Measurements from ENCODE around the gene CCDC70. TPM values are rescaled to one million over a fixed set of nuclear protein-coding genes. Genes with fewer than 3 reads are reported as not detected.

The CCDC70 gene
- total RNA-seq, 2 donors from 2014 or later: not detected

DNA sequence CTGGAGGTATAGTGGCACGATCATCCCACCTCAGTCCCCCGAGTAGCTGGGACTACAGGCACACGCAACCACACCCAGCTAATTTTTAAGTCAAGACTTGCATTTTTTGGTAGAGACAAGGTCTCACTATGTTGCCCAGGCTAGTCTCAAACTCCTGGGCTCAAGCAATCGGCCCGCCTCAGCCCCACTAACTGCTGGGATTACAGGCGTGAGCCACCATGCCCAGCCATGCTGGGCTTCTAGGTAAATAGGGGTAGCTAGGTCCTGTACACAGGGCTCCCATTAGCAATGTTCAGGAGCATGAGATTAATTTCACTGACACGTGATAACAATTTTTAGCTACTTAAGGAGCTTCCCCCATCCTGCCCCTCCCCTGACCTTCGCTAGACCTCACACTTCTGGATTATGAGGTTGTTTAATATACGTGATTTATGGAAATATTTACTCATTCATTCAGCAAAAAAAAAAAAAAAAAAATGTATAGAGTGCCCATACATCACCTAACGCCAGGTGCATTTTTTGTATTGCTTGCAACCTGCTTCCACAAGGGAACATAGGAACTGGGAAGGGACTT lies 36.0 kb upstream of the CCDC70 start:
- H3K4me3 ChIP-seq: no peak overlapping the region
- H3K4me1 ChIP-seq: no peaks in the 10 kb centered on the region
- TF ChIP-seq, protein P1, sequence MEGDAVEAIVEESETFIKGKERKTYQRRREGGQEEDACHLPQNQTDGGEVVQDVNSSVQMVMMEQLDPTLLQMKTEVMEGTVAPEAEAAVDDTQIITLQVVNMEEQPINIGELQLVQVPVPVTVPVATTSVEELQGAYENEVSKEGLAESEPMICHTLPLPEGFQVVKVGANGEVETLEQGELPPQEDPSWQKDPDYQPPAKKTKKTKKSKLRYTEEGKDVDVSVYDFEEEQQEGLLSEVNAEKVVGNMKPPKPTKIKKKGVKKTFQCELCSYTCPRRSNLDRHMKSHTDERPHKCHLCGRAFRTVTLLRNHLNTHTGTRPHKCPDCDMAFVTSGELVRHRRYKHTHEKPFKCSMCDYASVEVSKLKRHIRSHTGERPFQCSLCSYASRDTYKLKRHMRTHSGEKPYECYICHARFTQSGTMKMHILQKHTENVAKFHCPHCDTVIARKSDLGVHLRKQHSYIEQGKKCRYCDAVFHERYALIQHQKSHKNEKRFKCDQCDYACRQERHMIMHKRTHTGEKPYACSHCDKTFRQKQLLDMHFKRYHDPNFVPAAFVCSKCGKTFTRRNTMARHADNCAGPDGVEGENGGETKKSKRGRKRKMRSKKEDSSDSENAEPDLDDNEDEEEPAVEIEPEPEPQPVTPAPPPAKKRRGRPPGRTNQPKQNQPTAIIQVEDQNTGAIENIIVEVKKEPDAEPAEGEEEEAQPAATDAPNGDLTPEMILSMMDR (IDR thresholded peaks at IDR 0.05): no peak
- DNase-seq: no peak
- peak overlapping the region; percentile 34 for H3K27ac ChIP-seq
- no peaks in the 10 kb centered on the region for H3K9me3 ChIP-seq
- H3K27me3 ChIP-seq: no peaks in the 10 kb centered on the region
- H3K9ac ChIP-seq (ENCODE audit: low read depth in 2 of 2, low read length in 2 of 2): no peak overlapping the region
- no peaks in the 10 kb centered on the region for H3K36me3 ChIP-seq
- intact Hi-C loops (cut with DNase I): no loop called here

DNA sequence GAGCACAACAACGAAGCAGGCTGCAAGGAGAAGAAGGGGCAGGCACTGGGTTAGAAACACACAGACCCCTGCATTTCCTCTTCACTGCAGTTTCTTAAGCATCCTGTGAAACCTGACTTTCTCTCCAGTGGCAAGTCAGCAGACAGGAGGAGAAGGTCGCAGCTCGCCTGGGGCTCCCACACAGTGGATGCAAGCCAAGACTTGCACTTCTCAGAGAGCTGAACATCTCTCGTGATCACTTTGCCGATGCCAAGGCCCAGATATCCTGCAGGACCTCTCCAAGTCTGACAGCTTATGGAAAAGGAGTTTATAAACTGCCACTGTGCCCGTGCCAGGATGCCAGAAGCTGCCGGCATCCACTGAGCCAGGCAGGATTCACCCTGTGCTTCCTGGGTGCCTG lies 35.2 kb upstream of the CCDC70 start:
- TF ChIP-seq, protein P1 (IDR thresholded peaks at IDR 0.05): no peak
- no peak overlapping the region for H3K27ac ChIP-seq

DNA sequence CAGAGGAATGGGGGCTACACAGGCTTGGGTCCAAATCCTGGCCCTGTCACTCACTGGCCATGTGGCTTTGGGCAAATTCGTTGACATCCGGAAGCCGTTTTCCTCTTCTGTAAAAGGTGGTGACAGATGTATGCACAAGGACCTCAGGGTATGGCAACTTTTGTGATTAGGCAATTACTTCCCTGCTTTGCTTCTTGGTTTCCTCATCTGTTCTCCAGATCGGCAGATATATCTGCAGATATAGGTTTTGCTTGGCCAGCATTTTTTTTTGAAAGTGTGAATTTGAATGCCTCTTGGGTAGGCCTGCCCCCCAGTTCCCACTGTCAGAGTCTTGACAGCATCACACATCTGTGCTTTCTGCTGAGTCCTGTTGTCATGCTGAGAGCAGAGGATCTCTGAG lies 34.5 kb upstream of the CCDC70 start:
- no peak overlapping the region for H3K9ac ChIP-seq (ENCODE audit: low read depth in 2 of 2, low read length in 2 of 2)
- no peak overlapping the region for H3K4me3 ChIP-seq
- no peaks in the 10 kb centered on the region for H3K4me1 ChIP-seq
- intact Hi-C loops (cut with DNase I): no loop called here
- TF ChIP-seq, protein P1 (IDR thresholded peaks at IDR 0.05): no peak
- DNase-seq: no peak
- H3K36me3 ChIP-seq: no peaks in the 10 kb centered on the region
- H3K9me3 ChIP-seq: no peaks in the 10 kb centered on the region
- H3K27me3 ChIP-seq: no peaks in the 10 kb centered on the region
- no peak overlapping the region for H3K27ac ChIP-seq

More for the DNA sequence above, 35.2 kb upstream of the CCDC70 start:
- Histone ChIP-seq H3K4me3 (no peak overlapping the region), H3K9me3 (no peaks in the 10 kb centered on the region), H3K27me3 (no peaks in the 10 kb centered on the region), H3K4me1 (no peaks in the 10 kb centered on the region), H3K36me3 (no peaks in the 10 kb centered on the region), H3K9ac (ENCODE audit: low read depth in 2 of 2, low read length in 2 of 2) (no peak overlapping the region)
- intact Hi-C loops (cut with DNase I): no loop called here
- no peak for DNase-seq

DNA sequence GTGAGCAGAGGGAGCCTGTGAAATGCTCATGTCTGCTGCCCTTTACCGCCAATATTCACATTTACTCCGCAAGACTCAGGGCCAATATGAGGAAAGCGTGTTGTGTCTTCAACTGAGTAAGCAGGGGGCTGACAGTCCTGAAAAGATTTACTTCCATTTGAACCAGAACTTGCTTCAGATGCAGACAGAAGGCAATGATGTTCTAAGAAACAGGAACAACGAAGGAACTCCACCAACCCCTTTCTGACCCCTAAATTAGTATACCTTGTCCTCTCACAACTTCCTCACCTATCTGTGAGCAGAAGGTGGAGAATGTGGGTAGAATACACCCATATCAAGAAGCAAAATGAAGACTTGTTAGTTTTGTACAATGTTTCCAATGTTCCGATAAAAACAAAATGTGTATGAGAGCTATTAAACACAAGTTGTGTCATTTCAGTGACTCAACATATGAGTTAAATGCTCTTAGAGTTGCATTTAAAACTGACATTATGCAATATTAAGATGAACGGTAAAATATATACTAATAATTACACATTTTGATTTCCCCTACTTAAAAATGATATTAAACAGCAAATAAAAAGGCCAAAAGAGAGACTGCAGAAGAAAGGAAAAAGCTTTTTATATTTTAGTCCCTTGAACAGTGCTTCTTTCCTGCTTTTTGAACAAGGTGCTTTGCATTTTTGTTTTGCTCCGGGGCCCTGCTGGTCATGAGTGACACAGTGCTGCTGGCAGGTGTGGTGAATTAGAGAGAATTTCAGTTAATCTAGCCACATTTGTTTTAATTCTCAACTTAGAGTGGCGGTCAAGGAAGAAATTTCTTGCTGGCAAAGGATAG lies 32.8 kb upstream of the CCDC70 start:
- no peak overlapping the region for H3K4me3 ChIP-seq
- no peaks in the 10 kb centered on the region for H3K4me1 ChIP-seq
- H3K9me3 ChIP-seq: no peaks in the 10 kb centered on the region
- TF ChIP-seq, protein P1 (IDR thresholded peaks at IDR 0.05): no peak
- intact Hi-C loops (cut with DNase I): no loop called here
- DNase-seq: no peak
- no peaks in the 10 kb centered on the region for H3K27me3 ChIP-seq
- no peak overlapping the region for H3K27ac ChIP-seq
- no peaks in the 10 kb centered on the region for H3K36me3 ChIP-seq
- no peak overlapping the region for H3K9ac ChIP-seq (ENCODE audit: low read depth in 2 of 2, low read length in 2 of 2)

DNA sequence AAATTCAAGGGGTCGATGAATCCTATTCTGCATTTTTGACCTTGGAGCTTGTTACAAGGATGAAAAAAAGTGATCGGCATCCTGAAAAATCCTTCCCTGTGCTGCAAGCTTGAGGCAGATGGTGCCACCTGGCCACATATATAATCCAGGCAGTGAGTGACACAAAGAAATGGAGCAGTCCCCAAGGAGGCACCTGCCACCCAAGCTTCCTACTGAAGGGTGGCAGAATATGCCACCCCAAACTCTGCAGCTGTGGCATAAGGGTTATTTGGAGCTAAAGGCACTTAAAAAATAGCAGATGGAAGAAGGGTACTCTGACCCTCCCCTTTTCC lies 32.2 kb upstream of the CCDC70 start:
- H3K4me1 ChIP-seq: no peaks in the 10 kb centered on the region
- H3K36me3 ChIP-seq: no peaks in the 10 kb centered on the region
- H3K9ac ChIP-seq (ENCODE audit: low read depth in 2 of 2, low read length in 2 of 2): no peak overlapping the region
- TF ChIP-seq, protein P1 (IDR thresholded peaks at IDR 0.05): no peak
- intact Hi-C loops (cut with DNase I): no loop called here
- H3K4me3 ChIP-seq: no peak overlapping the region
- no peak for DNase-seq
- no peak overlapping the region for H3K27ac ChIP-seq
- H3K9me3 ChIP-seq: no peaks in the 10 kb centered on the region
- no peaks in the 10 kb centered on the region for H3K27me3 ChIP-seq

Measured in colonic mucosa (tissue), 4 donors.